HT-29 (cell line): ENCODE results near the gene ACR. TPM values are rescaled to one million over a fixed set of nuclear protein-coding genes. Genes with fewer than 3 reads are reported as not detected.

Experiments
- DNase-seq: peaks from one replicate; pipeline ENCODE4 v3.0.0-alpha.2; 2015; ENCODE audit warnings: low spot score
- total RNA-seq: library from RNA; depleted of rRNA; stranded (reverse); fragments of >200 nt; shearing (Covaris generic); gene quantifications from 2 replicates; pipeline ENCODE4 v1.2.3, GENCODE V29; 2014

The ACR gene
- total RNA-seq, 1 experiment from 2014 or later: not detected

DNA sequence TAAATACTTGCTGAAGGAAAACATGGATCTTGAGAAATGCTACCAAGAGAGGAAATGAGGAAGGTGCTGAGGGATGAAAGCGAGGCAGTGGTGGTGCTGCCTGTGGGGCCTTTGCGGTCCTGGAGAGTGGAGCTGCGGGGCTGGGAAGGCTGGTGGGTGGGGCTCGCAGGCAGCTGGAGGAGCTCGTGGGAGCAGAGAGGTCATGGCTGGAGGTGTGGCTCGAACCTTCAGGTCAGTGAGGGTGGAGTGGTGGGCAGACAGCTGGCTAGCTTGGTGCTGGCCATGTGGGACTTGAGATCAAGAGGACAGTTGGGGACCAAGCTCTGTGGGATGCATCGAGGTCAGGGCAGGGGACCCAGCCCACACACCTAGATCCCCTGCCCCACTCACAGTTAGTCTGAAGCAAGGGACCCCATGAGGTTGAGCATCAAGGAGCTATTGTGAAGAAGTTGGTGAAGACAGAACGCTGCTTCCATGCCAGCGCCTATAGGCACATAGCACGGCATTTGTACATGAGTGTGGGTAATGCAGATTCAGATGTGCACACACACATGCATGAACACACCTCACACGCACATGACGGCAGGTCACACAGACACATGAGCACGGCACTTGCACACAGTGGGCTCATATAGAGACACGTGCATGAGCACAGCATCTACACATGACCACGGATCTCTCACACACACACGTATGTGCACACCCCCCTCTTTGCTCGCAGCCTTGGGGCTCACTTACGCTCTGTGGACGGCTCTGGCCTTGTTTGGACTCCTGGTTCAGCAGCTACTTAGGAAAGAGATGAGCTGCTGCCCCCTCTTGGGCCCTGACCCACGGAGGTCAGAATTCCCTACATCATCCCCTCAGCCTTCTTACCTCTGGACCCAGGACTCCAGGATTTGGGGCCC is 34.9 kb upstream of the ACR start:
- DNase-seq: no peak

DNA sequence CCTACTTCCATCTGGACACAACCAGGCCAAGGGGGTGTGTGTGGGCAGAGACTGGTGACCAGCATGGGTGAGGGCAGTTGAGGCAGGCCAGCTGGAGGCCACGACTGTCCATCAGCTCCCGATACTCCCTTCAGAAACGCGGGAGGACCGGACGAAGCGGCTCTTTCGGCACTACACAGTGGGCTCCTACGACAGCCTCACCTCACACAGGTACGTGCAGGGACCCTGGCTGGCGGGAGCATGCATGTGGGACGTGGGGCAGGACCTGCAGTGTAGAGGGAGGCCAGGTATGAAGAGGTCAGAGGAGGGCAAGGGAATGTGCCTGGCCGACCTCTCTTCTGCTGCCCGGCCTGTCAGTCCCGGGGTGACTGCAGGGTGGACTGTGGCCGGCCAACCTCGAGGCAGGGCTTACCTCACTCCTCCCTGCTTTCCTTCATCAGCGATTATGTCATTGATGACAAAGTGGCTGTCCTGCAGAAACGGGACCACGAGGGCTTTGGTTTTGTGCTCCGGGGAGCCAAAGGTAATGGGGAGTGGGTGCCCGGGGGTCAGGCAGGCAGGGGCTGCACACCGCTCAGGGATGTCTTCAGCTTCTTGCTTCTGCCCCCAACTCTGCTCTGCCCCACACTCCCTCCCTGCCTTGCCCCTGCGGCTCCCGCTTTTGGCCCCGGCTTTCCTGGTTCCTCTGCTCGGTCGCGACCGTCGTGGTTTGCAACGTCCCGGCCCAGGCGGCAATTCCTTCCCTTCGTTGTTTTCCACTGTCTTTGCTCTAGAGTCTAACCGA is 34.1 kb upstream of the ACR start:
- DNase-seq: no peak

- no peak for DNase-seq
Measured at GRCh38 chr22:50704510-50705218, 33.3 kb upstream of the ACR start.

GRCh38 chr22:50705219-50705691 is 32.7 kb upstream of the ACR start:
- DNase-seq: no peak

GRCh38 chr22:50705851-50706351 is 32.1 kb upstream of the ACR start:
- DNase-seq: no peak

DNA sequence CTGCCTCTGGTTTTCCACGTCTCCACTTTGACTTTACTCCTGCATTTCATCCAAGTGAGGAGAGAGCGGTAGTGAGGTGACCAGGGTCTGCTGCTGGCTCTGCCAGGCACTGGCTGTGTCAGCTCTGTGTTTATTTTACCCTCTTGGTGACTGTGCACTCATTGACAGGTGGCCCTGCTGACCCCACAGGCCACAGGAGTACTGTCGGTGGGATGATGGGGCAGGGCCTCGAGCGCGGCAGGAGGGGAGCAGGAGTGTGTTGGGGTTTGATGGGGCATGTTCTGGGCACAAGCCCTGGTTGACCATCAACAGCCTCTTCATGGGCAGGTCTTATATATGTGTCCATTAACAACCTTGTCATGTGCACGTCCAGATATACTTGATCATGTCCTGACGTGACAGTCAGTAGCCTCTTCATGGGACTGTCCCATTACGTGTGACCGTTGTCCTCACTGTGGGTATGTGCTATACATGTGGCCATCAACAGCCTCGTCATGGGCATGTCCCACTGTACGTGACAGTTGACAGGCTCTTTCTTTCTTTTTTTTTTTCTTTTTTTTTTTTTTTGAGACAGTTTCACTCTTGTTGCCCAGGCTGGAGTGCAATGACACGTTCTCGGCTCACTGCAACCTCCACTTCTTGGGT is 31.4 kb upstream of the ACR start:
- no peak for DNase-seq

- no peak for DNase-seq
Measured at GRCh38 chr22:50708474-50708873, 29.5 kb upstream of the ACR start.

- no peak for DNase-seq
Measured at GRCh38 chr22:50708996-50709395, 29.0 kb upstream of the ACR start.

DNA sequence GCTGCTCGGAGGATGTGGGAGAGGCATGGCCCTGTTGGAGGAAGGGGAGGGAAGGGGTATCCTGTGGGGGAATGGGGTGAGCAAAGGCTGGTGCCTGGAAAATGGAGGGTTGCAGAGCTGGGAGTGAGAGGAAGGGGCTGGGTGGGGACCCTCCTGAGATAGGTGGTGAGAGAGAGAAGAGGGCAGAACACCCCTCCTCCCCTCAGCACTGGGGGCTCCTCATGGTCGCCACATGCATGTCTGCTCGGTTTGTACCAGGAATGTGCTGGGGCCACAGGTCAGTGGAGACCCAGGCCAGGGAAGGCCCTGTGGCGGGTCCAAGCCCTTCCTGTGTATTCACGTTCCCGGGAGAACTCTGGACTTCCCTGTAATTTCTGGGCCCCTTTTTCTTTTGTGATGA is 27.8 kb upstream of the ACR start:
- no peak for DNase-seq

DNA sequence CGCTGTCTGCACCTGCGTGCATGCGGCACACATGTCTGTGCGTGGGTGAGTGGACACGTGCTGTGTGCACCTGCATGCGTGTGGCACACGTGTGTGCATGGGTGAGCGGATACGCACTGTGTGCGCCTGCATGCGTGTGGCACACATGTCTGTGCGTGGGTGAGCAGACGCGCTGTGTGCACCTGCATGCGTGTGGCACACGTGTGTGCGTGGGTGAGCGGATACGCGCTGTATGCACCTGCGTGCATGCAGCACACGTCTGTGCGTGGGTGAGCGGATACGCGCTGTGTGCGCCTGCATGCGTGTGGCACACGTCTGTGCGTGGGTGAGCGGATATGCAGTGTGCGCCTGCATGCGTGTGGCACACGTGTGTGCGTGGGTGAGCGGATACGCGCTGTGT is 27.1 kb upstream of the ACR start:
- DNase-seq: no peak

DNA sequence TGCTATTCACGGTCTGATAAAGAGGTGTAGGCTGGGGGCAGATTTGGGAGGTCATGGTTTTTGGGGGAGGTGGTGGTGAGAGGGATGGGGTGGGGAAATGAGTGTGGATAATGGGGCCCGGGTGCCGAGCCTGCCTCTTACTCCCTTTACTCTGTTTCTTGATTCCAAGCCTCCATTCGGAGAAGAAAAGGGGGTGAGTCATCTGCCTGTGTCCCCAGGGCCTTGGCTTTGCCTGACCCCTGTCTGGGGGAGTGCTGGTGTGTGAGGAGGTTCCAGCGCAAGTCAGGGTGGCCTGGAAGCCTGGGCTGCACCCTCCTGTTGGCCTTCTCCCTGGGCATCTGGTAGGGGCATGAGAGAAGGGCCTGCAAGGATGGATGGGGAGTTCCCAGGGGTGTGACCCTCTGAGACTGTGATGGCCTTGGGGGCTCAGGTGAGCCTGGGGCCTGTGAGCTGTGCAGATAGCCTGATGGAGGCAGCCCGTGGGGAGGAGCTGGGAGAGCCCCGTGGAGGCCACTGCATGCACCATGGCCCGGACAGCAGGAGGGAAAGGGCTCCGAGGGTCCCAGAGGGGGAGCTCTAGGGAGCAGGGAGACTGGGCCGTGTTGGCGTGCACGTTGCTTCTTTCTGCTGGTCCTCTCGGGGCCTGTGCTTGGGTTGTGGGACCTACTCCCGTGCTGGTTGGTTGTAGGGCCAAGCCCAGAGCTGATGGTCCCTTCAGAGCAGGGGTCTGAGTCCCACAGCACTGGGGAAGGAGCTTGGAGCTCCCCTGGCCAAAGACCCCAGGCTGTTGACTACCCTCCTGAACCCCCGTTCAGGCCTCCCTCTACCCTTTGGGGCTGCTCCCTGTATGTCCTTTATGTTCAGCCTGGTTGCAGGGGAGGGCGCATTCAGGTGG is 26.3 kb upstream of the ACR start:
- no peak for DNase-seq

- no peak for DNase-seq
Measured at GRCh38 chr22:50712341-50713007, 25.5 kb upstream of the ACR start.

DNA sequence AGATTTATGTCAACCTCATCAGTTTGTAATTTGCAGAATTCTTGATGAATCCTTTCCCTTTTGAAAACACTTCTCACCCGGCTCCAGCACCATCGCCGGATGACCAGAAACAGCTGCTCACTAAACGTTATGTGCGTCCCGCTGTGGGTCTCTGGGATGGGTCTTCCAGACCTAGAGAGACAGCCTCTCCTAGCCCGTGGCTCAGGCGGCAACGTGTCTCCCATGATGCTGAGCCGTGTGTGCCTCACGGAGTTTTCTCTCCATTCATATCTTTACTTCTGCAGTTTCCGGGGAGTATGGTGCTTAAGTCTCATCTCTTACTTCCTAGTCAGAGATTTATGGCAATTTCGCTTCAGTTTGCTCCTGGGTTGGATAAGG is 25.0 kb upstream of the ACR start:
- no peak for DNase-seq

- no peak for DNase-seq
Measured at GRCh38 chr22:50713571-50714056, 24.4 kb upstream of the ACR start.

- DNase-seq: no peak
Measured at GRCh38 chr22:50714150-50714549, 23.9 kb upstream of the ACR start.

DNA sequence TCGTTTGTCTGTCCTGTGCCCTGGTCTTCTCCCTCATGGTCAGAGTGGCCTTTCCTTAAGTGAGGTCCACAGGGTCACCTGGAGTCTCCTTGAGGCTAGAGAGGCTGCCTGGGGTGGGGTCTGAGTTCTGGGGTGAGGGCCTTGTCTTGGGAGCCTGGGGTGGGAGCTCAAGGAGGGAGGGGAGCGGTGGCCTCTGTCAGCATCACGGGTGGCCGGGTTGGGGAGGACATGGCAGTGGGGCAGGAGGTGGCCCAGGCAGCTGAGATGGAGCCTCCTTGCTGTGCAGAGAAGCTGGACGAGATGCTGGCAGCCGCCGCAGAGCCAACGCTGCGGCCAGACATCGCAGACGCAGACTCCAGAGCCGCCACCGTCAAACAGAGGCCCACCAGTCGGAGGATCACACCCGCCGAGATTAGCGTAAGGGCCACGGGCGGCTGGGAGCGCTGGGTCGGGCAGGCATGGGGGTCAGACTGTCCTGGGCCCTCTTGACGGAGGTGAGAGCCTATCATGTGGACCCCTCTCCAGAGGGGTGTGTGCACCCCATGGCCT is 23.3 kb upstream of the ACR start:
- DNase-seq: no peak

- no peak for DNase-seq
Measured at GRCh38 chr22:50715250-50715649, 22.8 kb upstream of the ACR start.

DNA sequence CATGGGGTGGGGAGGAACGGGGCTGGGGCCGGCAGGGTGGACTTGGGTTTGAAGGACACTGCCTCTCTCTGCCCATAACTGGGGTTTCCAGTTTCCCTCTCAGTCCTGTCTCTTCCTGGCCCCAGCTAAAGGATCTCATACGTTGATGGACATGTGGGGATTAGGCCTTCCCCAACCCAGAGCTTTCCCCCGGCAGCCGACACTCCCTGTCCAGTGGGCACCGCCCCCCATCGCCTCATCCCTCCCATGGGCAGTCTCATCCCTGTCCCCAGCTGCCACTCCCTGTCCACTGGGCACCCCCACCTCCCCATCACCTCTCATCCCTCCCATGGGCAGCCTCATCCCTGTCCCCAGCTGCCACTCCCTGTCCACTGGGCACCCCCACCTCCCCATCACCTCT is 22.2 kb upstream of the ACR start:
- DNase-seq: no peak

DNA sequence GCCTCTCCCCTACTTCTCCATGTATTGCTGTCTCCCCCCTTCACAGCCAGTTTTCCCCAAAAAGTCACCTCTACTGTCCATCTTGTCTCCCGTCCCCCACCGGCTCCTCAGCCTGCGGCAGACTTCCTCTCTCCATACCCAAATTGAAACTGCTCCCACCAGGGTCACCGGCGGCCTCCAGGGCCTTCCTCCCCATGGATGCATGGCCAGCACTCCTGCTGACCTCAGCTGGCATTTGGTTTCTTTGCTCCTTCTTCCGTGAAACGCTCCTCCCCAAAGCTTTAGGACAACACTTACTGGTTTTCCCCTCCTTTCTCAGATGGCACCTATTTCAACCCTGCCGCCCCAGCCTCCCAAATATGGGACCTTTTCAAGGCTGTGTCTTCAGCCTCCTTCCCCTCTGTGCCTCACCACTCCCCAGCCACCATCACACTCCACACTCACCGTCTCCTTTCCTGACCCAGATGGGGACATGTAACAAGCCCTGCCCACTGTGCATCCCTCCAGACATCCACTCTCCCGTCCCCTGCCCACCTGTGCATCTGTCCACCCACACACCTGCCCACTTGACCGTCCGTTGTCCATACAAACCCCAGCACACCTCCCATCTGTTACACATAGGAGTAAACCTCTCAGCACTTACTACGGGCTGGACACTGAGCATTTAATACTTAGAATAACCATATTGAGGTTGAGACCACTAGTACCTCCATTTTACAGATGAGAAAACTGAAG is 21.5 kb upstream of the ACR start:
- no peak for DNase-seq
